HG03025 (cell line): ENCODE measurements around the gene TMEM184A.
A peak's percentile ranks its signal among the peaks of the same experiment; 100 is the strongest.
"Not testable (repeated sequence)": the region's sequence is repeated elsewhere in the genome, so short reads cannot be mapped to it uniquely, and the experiment has no call there.

Source experiments
- ATAC-seq: cut with Tn5 transposase; IDR thresholded peaks from one replicate; pipeline ENCODE4 v1.9.1; 2021; ENCODE audit warnings: mild to moderate bottlenecking, moderate library complexity; ENCODE audit not compliant: unreplicated experiment, low FRiP score

Gene TMEM184A

DNA sequence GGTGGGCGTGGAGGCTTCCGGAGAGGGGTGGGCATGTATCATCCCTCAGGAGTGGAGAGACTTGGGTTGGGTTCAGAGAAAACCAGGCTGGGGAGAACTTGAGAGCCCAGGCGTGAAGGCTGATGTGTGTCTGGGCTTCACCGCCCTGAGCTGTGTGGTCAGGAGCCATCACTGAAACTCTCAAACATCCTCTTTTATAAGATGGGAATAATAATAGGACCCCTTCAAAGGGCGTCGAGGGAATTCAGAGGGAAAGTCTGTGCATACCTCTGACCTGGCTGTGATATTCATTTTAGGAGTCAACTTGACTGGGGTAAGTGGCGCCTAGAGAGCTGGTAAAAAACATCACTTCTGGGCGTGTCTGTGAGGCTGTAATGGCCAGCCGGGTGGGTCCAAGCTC, 34.9 kb upstream of the TMEM184A start:
- no peak for ATAC-seq

DNA sequence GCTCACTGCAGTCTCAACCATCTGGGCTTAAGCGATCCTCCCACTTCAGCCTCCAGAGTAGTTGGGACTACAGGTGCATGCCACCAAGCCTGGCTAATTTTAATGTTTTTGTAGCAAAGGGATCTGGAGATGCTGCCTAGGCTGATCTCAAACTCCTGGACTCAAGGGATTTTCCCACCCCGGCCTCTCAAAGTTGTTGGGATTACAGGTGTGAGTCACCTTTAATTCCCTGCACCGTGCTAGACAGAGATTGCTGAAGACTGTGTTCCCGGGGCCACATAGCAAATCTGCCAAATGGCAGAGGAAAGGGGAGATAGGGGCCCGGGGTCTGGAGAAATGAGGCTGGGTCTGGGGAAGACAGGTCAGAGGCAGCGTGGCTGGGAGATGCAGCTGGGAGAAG, 34.5 kb upstream of the TMEM184A start:
- no peak for ATAC-seq

DNA sequence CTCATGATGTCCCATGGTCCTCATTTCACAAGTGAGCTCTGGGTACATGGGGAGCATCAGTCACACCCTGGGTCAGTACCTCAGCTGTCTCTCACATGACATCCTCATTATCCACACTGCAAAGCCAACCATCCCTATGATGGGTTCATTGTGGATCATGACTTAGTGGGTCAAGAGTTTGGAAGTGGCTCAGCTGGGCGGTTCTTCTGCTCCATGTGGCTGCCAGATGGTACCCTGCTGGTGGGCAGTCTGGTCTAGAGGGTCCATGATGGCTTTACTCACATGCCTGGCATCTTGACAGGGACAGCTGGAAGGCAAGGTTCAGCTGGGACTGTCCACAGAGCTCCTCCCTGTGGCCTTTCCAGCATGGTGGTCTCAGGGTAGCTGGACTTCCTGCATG, 33.0 kb upstream of the TMEM184A start:
- no peak for ATAC-seq

DNA sequence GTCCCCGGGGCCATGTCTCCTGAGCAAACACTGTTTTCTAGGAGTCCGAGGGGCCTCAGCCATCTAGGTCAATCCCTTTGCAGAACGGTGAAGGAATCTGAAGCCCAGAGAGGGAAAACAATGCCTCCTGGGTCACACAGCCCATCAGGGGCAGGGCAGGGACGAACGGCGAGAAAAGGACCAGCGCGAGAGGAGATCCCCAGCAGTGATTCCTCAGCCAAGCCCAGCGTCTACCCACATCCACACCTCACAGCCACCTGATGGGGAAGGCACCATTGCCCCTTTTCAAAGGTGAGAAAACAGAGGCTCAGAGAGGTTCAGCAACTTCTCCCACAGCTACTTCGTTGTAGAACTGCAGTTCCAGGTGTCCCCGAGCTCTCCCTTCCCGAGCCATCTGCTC, 31.7 kb upstream of the TMEM184A start:
- no peak for ATAC-seq

DNA sequence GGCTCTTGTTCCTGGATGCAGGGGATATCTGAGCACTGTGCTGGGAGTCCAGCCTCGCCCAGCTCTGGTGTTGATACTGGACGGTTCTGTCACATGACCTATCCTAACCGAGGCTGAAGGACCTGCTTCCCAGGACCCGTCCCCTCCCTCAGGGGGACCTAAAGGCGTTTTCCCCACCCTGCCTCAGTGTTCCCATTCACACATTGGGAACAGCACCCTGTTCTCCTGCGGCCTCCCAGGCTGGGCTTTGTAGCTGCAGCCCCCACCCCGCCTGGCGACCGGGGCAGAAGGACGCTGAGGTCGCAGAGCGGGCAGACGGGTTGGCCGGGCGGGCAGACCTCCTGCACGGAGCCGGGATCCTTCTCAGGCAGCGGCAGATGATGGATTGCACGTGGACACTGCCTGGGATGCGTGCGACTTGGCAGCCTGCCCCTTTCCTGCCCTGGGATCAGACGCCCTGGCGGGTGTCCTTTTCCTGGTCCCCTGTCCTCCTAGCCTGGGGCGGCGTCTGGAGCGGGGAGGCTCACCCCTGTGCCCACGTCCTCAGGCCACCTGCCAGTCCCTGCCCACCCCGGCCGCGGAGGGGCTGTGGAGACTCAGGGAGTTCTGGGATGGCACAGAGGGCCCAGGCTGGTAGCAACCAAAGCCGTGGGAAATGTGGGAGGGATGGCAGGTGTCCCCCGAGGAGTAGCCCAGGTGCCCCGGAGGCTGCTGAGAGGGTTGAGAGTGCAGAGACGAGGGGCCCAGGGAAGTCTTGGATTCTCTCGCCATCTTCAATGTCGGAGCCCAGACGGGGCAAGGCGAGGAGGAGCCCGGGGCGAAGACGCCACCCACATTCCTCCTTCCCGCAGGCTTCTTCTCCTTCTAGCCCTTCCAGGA, 31.1 kb upstream of the TMEM184A start:
- ATAC-seq, result no peak

DNA sequence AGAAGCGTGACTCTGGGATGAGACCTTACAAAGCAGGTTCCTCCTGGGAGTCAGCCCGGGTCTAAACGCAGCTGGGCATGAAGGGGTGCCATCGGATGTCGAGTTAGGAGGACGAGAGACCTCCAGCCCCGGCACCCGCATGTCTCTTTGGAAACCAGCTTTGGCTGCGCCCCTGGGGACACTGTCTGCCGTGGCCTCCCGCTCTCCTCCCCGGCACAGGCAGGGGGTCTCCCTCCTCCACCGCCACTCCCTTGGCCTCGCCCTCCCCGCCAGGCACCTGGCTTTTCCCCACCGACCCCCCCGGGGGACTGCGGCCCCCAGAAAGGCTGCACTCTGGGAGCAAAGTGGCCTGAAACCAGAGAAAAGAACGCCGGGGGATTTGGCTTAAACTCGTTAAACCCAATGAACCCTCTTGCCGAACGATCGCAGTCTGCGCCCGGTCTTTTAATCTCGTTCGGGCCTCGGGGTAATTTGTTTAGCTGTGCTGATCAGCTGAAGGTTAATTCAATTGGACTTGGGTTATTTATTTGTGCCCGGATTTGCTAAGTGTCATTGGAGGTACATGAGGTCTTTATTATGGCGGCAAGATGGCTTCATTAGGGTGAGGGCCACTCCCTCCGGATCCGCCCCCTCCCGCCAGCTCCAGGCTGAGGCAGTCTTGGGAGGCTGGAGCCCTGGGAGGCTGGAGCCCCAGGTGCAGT, 30.3 kb upstream of the TMEM184A start:
- ATAC-seq, result no peak

DNA sequence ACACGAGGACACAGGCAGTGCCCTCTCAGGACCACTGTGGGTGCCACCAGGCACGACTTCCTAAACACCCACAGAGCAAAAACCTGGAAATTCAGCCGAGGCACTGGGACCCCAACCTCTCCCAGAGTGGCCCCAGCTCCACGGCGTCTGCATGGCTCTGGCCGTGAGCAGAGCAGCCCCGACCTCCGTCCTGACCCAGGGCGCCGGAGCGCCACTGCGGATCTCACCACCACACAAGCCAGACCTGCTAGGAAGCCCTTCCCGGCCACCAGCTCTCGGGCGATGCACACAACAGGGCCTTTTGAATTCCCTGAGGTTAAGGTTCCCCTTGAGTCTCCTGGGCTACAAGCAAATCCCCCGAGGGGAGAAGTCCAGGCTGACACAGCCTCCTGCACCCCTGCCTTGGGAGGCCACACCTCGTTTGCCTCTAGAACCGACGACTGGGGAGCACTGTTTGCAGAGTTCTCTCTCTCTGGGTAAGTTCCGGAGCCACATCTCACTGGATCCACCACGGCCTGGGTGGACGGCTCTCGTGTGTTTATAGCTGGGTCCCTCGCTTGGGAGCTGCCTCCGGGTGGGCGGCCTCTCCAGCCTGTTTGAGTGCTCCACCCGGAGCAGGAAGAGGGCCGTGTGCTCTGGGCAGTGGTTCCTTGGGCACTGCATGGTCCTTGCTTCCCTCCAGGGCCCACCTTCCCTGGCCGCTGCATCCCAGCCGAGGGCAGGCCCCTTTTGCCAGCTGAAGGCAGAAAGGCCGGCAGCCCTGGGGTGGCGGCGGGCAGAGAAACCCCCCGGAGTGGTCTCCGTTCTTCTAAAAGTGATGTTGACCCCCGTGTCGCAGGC, 29.4 kb upstream of the TMEM184A start:
- no peak for ATAC-seq

DNA sequence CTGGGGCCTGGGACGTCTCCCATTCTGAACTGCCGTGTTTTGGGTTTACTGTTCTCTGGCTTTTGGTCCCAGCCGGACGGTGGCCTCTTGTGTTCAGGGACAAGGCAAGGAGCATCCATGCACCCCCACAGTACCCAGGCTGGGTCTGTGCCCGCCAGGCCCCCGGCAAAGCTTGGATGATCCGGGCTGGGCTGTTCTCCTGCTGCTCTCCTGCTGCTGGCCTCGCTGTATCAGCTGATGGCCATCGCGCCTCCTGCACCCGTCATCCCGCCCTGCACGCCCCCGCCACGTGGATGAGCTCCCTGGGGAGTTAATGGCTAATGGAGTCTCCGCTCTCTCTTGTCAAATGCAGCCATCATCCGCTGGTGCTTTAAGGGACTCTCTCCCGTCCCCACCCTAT, 28.7 kb upstream of the TMEM184A start:
- ATAC-seq, result no peak

DNA sequence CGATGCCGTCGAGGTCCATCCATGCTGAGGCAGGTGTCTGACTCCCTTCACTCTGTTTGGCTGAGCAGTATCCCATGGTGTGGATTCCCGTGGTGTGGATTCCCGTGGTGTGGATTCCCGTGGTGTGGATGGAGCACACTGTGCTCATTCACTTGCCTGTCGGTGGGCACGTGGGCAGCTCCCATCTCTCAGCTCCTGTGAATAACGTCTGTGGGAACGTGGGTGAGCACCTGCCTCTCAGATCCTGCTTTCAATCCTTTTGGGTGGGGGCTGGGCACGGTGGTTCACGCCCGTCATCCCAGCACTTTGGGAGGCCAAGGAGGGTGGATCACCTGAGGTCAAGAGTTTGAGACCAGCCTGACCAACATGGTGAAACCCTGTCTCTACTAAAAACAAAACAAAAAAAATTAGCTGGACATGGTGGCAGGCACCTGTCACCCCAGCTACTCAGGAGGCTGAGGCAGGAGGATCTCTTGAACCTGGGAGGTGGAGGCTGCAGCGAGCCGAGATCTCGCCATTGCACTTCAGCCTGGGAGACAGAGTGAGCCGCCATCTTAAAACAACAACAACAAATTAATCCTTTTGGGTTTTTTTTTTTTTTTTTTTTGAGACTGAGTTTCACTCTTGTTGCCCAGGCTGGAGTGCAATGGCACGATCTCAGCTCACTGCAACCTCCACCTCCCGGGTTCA, 27.4 kb upstream of the TMEM184A start:
- ATAC-seq, result not testable (repeated sequence)

DNA sequence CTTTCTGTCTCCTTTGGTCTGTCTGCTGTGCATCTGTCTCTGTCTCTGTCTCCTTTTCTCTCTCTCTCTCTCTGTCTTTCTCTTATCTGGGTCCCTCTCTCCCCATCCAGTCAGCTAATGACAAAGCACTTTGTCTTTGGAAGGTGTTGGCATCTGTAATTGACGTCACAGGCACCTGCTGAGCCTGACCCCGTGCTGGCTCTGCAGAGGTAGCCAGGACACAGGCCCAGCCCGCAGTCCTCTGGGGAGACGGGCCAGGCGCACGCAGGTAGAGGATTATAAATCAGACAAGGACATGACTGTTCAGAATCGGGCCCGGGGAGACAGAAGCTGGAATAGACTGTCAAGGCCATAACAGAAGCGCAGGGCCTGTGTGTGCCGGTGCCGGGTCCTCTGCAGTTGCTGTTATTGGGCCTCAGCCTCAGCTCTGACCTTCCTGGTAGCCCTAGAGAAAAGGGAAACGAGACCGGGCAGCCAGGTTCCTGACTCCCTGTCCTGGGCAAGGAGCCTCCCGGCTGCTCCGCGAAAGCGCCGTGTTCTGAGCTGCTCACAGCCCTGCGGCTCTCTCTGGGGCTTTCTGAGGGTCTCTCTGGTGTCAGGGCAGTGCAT, 24.5 kb upstream of the TMEM184A start:
- no peak for ATAC-seq

DNA sequence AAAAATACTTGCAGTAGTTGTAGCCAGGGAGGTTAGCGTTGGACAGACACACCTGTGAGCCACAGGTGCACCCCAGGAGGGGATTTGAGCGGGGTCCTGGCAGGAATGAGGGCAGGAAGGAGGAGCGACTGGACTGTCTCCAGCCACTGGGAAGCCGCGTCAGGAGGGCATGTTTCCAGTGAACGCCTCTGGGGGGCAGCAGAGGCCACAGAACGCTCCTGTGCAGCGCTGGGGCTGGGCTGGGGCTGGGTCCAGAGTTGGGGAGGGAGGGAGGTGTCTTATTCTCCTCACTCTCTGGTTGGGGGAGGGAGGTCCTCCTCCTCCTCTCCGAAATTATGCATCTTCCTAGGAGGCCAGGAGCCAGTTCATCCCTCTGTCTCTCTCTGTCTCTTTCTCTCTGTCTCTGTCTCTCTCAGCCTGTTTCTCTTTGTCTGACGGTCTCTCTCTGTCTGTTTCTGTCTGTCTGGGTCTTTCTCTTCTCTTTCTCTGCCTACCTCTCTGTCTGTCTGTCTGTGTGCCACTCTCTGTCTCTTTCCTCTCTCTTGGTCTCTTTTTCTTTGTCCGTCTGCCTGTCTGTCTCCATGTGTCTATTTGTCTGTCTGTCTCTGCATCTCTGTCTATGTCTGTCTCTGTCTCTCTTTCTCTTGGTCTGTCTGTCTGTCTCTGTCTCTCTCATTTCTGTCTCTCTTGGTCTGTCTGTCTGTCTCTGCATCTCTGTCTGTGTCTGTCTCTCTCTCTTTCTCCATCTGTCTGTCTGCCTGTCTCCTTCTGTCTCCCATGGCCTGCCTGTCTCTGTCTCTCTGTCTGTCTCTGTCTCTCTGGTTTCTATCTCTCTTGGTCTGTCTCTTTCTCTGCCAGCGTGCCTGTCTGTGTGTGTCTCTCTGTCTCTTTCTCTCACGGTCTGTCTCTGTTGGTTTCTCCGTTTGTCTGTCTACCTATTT, 23.7 kb upstream of the TMEM184A start:
- ATAC-seq, result no peak

DNA sequence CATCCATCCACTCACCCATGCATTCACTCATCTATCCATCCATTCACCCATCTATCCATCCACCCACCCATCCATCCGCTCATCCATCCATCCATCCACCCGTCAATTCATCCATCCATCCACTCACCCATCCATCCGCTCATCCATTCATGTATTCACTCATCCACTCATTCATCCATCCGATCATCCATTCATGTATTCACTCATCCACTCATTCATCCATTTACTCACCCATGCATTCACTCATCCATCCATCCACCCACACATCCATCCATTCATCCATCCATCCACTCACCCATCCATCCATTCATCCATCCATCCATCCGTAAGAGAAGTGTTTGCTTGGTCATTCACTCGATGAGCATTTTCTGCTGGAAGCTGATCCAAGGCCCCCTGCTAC, 22.5 kb upstream of the TMEM184A start:
- ATAC-seq, result no peak

DNA sequence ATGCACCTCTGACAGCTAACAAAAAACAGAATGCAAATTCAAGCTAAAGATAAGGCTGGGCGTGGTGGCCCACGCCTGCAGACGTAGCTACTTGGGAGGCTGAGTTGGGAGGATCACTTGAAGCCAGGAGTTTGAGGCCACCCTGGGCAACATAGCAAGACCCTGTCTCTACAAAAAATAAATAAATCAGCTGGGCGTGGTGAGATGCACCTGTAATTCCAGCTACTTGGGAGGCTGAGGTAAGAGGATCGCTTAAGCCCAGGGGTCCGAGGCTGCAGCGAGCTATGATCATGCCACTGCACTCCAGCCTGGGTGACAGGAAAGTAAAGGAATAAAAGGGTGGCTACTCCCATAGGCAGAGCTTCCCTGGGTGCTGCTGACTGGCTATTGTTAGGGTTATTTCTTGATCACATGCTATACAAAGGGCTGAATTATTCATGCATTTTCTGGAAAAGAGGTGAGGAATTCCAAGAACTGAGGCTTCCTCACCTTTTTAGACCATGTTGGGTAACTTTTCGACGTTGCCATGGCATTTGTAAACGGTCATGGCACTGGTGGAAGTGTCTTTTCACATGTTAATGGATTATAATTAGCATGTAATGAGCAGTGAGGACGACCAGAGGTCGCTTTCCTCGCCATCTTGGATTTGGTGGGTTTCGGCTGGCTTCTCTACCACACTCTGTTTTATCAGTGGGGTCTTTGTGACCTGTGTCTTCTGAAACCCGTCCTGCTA, 20.7 kb upstream of the TMEM184A start:
- ATAC-seq, result no peak

DNA sequence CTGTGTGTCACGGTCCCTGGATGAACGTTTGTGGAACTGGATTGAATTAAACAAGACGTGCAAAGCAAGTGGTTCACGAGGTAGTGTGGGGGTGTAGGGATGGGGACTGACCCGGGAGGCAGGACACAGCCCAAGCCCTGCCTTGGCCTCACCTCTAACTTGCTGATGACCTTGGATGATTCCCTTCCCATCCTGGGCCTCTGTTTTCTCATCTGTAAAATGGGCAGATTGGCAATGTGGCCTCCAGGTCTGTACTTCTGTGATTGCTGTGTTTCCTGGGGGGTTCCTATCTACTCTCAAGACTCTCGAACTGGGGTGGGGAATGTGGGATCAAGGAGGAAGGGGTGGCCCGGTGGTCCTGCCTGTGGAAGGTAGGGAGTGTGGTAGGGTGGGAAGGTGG, 19.8 kb upstream of the TMEM184A start:
- no peak for ATAC-seq

DNA sequence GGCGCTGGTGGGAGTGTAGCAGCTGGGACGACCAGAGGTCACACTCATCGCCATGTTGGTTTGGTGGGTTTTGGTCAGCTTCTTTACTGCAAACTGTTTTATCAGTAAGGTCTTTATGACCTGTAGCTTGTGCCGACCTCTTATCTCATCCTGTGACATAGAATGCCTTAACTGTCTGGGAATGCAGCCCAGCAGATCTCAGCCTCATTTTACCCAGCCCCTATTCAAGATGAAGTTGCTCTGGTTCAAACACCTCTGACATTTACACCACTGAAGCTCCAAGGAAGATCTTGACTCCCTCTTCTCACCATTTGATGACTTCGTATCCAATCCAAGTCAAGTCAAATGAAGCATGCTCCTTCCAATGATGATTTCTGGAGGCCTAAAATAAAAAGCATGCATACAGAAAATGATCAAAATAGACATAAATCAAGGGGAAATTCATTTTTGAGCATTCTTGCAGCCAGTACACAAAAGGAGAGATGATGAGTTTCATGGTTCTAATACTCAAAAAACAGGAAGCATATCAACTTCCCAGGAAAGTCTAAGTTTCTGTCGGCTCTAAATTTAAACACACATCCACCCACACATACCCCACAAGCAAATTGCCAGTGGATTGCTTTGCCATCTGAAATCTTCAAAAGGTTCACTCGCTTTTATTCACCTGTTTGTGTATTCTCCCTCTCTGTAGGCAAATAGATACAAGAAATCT, 16.3 kb upstream of the TMEM184A start:
- no peak for ATAC-seq

DNA sequence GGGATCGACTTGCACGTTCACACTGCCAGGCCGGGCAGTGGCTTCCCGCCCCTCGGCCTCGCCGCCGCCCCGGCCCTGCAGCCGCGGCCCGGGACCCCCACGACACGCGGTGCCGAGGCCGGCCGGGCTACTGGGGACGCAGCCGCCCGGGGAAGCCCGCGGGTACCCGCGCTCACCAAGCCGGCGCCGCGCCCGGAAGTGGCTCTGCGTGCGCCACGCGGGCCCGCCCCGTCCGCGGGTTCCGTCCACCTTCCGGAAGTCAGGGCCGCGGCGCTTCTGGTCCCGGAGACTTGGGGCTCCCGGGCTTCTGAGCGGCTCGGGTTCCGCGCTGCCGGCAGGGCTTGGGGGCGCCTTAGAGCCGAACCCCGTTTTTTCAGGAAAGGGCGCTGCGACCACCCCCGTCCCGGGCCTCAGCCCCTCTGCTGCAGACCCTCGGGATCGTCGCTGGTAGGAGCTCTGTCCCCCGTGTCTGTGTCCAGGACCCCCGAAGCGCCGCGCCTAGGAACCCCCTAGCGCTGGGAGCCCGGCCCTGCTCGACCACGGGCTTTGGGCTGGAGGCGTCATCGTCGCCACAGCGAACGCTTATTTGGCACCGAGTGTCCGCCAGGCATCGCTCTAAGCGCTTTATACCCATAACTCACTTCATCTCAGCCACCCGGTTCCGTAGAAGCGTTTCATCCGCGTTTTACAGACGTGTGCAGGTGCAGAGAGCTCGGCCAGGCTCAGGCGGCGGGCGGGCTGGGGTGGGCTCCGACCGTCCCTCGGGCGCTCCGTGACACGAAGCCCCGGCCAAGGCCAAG, 14.0 kb upstream of the TMEM184A start, which contains the start of gene PSMG3:
TSS of gene PSMG3 (minus strand) at position 200 of the 800 bp plus-strand sequence. CDS start 693 bp downstream, outside the sequence.
- ATAC-seq, result peak; percentile 78

DNA sequence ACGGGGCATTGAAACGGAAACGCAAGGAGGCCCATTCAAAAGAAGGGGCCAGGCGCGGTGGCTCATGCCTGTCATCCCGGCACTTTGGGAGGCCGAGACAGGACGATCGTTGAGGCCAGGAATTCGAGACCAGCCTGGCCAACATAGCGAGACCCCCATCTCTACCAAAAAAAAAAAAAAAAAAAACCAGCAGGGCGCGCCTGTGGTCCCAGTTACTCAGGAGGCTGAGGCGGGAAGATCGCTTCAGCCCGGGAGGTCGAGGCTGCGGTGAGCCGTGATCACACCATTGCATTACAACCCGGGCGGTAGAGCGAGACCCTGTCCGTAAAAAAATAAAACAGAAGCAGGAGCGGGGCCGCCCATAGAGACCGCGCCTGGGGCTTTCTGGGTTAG, 13.4 kb upstream of the TMEM184A start:
- ATAC-seq, result peak; percentile 24
